HEK293T (cell line): ENCODE measurements around the gene ARHGAP42.

Source experiments
- BHLHE40 ChIP-seq: fragments of 450-650 bp; IDR thresholded peaks from 2 replicates; pipeline ENCODE4 v1.6.1; 2016; ENCODE audit warnings: mild to moderate bottlenecking, moderate library complexity, borderline replicate concordance
- CTBP1 ChIP-seq: fragments of 450-650 bp; IDR thresholded peaks from 2 replicates; pipeline ENCODE4 v1.6.1; 2016; ENCODE audit warnings: borderline replicate concordance
- ELF4 ChIP-seq: fragments of 450-650 bp; IDR thresholded peaks from 2 replicates; pipeline ENCODE4 v1.6.1; 2017; ENCODE audit warnings: antibody characterized with exemption
- FOXA1 ChIP-seq: fragments of 450-650 bp; IDR thresholded peaks from 2 replicates; pipeline ENCODE4 v1.6.1; 2016; ENCODE audit warnings: mild to moderate bottlenecking
- FOXK2 ChIP-seq: fragments of 450-650 bp; IDR thresholded peaks from 2 replicates; pipeline ENCODE4 v1.6.1; 2016; ENCODE audit warnings: mild to moderate bottlenecking
- FOXM1 ChIP-seq: fragments of 450-650 bp; IDR thresholded peaks from 2 replicates; pipeline ENCODE4 v1.6.1; 2017; ENCODE audit warnings: mild to moderate bottlenecking, borderline replicate concordance
- HDGF ChIP-seq: fragments of 450-650 bp; IDR thresholded peaks from 2 replicates; pipeline ENCODE4 v1.6.1; 2017; ENCODE audit warnings: antibody characterized with exemption, borderline replicate concordance
- L3MBTL2 ChIP-seq: fragments of 450-650 bp; conservative IDR thresholded peaks from 2 replicates; pipeline ENCODE4 v1.6.1; 2016; ENCODE audit warnings: mild to moderate bottlenecking
- SUZ12 ChIP-seq: fragments of 450-650 bp; IDR thresholded peaks from 2 replicates; pipeline ENCODE4 v1.6.1; 2016; ENCODE audit warnings: mild to moderate bottlenecking
- TARDBP ChIP-seq: fragments of 450-650 bp; IDR thresholded peaks from 2 replicates; pipeline ENCODE4 v1.6.1; 2016
- ZNF384 ChIP-seq: fragments of 450-650 bp; IDR thresholded peaks from 2 replicates; pipeline ENCODE4 v1.6.1; 2016

DNA sequence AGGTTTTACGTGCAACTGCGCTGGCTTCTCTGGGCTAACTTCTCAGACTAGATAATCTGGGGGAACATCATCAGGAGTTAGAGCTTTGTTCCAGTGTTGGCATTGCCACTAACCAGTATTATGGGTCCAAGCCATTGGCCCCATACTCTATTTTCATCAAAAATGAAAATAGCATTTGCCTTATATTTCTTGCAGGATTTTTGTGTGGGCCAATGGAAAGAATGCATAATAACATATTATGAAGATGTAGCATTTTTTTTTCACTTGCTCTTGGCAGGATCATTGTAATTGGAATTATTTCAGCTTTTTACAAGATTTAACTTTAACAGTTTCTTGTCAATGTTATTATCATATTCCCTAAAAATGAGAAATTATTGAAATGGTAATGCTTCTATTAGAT is 16.1 kb downstream of the ARHGAP42 start:
- TF ChIP-seq L3MBTL2 (no peak), ELF4 (no peak), ZNF384 (no peak), FOXA1 (no peak), TARDBP (no peak), SUZ12 (no peak), HDGF (no peak), BHLHE40 (no peak), CTBP1 (no peak), FOXK2 (no peak), FOXM1 (no peak)
